H54 (cell line): Measurements from ENCODE around the gene ZNF598.
A peak's percentile ranks its signal among the peaks of the same experiment; 100 is the strongest.

ENCODE experiments used
- DNase-seq: peaks from one replicate; pipeline ENCODE4 v3.0.0; 2011; ENCODE audit warnings: low spot score, mixed read lengths; ENCODE audit not compliant: insufficient read length
- FAIRE-seq: peaks from 3 replicates; lab custom pipeline; 2011; peaks lifted over from hg19 to GRCh38; lab: Jason Lieb, UNC
- POLR2A ChIP-seq: IDR thresholded peaks from 2 replicates; pipeline ENCODE4 v1.6.1; 2011; ENCODE audit warnings: low read depth, mild to moderate bottlenecking, low read length

Gene ZNF598

DNA sequence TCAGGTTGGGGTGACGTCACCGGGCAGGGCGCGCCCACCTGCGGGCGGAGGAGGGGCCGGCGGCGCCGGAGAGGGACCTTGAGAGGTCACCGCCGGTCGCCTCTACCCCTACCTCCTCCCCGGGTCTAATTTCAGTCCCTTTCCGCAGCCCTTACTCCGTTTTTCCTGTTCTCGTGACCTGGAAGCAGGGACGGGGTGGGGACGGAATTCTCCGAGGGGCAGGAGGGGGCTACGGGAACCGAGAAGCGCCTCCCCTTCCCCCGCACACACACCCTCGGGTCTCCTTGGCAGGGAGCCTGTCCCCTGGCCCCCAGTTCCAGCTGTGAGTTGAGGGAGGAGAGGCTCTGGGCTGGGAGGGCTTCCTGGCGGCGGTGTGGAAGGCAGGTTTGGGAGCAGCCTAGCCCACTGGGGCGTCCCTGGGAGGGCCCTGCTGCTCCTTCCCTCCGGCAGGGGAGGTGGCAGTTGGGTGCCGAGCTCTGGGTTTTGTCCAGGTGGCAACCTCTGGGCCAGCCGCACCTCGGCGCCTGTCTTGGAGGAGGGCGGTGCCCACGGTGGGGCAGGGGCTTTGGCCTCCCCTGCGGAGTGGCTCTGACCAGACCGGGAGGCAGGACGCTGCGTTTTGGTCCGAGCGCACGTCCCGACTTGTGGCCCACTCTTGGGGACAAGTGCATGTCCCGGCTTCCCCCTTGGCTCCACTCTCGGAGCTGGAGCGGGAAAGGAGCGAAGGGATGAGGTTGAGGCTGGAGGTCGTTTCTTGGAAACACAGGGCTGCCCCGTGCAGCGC is 19.1 kb downstream of the ZNF598 start:
- TF ChIP-seq POLR2A: no peak
- FAIRE-seq (no peak), DNase-seq (no peak)

DNA sequence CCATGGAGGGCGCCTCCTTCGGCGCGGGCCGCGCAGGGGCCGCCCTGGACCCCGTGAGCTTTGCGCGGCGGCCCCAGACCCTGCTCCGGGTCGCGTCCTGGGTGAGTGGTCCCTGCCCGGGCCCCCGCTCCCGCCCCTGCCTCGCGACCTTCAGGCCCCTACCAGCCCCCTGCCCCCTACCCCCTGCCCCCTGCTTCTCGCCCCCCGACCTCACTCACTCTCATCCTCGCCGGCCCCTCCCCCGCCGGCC is 19.6 kb downstream of the ZNF598 start:
- FAIRE-seq: no peak
- TF ChIP-seq POLR2A: no peak

DNA sequence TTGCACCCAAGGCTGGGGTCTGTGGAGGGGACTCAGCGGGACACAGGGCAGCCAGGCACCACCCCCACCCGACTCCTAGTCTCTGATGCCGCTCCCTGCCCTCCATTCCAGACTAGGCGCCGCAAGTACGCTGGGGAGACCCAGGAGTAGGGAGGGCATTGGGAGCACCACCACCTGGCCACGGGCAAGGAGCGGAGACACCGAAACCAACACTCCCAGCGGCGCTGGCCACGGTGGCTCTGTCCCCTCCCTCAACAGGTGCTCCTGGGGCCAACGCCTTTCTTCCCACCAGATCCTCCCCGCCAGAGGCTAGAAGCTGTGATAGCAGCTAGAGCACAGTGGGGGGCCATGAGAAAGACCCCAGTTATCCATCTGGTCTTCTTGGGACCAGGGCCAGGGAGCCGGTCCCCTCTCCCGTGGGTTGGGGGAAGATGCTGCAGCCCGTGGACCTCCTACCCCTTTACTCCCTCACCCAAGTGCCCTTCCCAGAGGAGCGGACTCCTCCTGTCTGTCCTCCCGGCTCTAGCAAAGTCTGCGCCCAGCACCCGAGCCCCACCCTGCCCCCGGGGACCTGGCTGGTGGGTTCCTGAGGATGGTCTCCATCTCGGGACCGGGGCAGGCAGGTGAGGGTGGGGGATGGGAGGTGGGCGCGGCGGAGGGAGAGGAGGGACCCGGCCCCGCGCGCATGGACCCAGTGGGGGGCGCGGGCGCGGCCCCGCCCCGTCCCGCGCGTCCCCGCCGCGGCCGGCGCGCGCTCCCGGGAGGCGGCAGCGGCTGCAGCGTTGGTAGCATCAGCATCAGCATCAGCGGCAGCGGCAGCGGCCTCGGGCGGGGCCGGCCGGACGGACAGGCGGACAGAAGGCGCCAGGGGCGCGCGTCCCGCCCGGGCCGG is 20.2 kb downstream of the ZNF598 start, which contains the start of gene SYNGR3:
Gene SYNGR3, plus strand, starts transcription at position 762 of the 892 bp plus-strand sequence. CDS start 133 bp downstream, outside the sequence.
- FAIRE-seq (no peak), DNase-seq (no peak)
- 0 out of 2 replicates have a peak, but pooled peaks have one; percentile 21 for TF ChIP-seq POLR2A

More for the DNA sequence above, 19.6 kb downstream of the ZNF598 start:
- no peak for DNase-seq

DNA sequence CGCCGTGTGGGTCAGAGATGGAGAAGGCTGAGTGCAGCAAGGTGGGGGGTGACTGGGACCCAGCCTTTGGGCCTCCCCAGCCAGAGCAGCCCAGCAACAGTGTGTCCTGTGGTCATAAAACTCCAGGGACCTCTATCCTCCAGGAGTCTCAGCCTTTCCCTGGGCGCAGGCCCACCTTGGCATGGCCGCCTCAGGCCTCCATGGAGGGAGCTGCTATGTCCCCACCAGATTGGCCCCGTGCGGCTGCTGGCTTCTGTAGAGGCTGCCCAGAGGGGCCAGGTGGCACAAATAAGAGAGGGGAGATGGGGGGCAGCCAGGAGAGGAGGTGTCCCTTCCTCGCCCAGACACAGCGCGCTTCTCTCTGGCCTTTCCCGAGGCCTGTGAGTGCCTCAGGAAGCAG is 22.4 kb downstream of the ZNF598 start:
- DNase-seq (no peak), FAIRE-seq (no peak)
- TF ChIP-seq POLR2A: no peak

DNA sequence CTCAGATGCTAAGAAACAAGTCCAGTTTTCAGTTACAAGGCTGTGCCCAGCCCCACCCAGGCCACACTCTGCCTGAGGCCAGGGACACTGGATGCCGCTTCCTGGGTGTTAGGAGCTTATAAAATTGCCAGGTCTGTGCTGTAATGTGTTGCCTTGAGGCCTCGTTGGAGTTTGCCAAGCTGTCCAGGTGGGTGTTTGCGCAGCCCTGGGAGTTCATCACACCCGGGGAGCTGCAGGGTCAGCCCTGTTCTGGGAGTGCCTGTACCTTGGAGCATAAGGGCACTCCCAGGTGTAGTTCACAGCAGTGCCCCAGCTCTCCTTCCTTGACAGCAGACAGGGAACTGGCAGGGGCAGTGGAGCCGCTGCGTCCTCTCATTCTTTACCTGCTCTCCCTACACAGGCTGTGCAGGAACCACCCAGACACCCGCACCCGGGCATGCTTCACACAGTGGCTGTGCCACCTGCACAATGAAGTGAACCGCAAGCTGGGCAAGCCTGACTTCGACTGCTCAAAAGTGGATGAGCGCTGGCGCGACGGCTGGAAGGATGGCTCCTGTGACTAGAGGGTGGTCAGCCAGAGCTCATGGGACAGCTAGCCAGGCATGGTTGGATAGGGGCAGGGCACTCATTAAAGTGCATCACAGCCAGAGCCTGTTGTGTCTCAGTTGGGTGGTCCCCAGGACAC is 24.0 kb downstream of the ZNF598 start:
- no peak for FAIRE-seq

DNA sequence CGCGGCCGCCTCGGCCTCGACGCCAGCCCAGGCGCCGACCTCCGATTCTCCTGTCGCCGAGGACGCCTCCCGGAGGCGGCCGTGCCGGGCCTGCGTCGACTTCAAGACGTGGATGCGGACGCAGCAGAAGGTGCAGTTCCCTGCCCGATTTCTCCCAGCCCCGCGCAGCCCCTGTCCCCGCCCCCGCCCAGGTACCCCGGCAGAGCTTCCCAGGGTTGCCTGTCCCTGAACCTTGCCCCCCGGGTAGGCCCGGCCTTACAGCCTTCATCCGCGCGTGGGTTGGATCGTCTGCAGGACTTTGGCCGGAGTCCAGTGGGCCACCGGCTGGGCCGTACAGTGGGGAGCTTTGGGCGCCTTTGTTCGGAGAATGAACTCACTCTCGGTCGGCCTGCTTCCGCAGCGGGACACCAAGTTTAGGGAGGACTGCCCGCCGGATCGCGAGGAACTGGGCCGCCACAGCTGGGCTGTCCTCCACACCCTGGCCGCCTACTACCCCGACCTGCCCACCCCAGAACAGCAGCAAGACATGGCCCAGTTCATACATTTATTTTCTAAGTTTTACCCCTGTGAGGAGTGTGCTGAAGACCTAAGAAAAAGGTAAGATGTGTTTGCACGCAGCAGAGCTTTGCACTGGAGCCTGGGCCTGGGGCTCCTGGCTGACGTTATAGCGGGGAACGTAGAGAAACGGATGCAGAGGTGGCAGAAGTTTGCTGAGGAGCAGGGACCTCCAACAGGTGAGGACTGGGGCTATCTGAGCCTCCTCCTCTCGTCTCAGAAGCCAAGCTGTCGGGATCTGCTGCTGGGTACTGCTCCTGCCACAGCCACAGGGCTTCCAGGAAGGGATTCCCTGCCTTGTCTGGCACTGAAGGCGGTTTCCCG is 25.0 kb downstream of the ZNF598 start:
- DNase-seq (peak; percentile 77), FAIRE-seq (no peak)
- TF ChIP-seq POLR2A: no peak

More for the DNA sequence above, 24.0 kb downstream of the ZNF598 start:
- TF ChIP-seq POLR2A: no peak
- DNase-seq: no peak

DNA sequence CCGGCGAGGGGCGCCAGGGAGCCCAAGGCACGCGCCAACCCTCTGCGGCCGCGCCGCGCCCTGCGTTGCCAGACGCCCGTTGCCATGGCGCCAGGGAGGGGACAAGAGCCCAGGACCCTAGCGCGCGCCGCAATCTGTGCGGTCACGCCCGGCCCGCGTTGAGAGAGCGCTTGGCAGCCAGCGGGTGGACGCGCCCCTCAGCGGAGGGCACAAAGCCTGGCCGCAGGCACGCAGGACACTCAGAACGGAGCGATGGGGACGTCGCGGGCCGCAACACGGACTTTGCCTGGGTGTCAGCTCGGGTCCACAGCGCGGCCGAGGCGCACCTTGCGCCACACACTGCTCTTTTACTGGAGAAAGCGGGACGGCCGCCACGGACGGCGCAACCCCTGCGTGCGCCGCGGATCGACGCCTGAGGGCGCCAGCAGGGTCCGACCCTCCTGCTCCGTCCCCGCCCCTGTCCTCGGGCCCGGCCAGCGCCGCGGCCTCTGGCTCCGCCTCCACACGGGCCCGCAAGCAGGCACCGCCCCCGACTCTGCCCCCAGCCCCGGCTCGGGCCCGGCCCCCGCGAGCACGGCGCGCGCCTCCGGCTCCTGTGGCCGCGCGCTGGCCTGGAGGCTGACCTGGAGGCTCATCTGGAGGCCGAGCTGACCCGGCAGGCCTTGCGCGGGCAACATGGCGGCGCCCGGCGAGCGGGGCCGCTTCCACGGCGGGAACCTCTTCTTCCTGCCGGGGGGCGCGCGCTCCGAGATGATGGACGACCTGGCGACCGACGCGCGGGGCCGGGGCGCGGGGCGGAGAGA is 25.9 kb downstream of the ZNF598 start, which contains the start of gene GFER:
Gene GFER, plus strand, starts transcription at position 650 of the 803 bp plus-strand sequence. Its CDS starts 26 bp downstream, at position 676.
- FAIRE-seq: no peak
- DNase-seq: peak; percentile 99
- peak; percentile 86 for TF ChIP-seq POLR2A

- no peak for DNase-seq
- FAIRE-seq: no peak
- TF ChIP-seq POLR2A: no peak
These were observed 26.6 kb downstream of the ZNF598 start for GRCh38 chr16:1982991-1983543.

DNA sequence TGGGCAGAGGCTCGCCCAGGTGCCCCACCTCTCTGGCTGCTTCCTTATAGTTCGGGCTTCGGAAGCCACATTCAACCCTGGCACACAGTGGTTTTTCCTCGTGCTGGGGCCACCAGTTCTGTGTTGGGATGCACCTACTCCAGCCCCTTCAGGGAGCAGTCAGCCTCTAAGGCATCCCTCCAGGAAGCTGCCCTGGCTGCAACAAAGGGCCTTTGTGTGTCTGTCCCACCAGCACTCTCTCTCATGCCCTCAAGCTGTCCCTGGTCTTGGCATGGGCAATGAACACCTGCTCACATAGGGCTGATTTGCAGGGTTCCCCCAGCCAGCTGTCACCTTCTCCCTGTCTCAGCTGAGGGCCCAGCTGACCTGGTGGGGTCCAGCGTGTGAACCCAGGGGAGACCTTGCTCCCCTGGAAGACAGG is 27.6 kb downstream of the ZNF598 start:
- no peak for FAIRE-seq
- TF ChIP-seq POLR2A: no peak
- DNase-seq: peak; percentile 80

GRCh38 chr16:1981398-1981836 is 28.2 kb downstream of the ZNF598 start, which contains the start of gene NOXO1:
Gene NOXO1 (minus strand): TSS chr16:1981469. CDS start chr16:1981179, 290 bp downstream.
- FAIRE-seq (no peak), DNase-seq (no peak)
- TF ChIP-seq POLR2A: no peak

DNA sequence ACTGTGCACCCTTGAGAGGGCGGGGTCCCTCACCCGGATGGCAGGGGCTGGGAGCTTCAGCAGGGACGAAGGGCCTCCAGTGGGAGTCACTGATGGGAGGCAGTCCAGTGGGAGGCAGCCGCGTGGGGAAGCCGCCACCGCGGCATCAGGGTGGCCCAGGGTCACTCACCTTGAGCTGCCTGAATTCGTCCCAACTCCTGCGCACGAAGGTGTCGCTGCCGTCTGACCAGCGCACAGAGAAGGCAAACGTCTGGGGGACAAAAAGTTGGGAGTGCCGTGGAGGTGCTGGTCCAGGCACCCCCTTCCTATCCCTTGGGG is 28.9 kb downstream of the ZNF598 start:
- TF ChIP-seq POLR2A: no peak
- DNase-seq (no peak), FAIRE-seq (no peak)
